Uterus (tissue), 2 donors: ENCODE results near the gene MCRIP1.

Experiments used
- POLR2A ChIP-seq, 2 donors: fragments of 450-650 bp; IDR thresholded peaks; one replicate each; pipeline ENCODE4 v1.6.1; 2016; ENCODE audit warnings: antibody characterized with exemption in 2 of 2, mild to moderate bottlenecking in 1 of 2, moderate library complexity in 1 of 2
- TF ChIP-seq, protein P1 (sequence below), 4 experiments: fragments of 200-600 bp in 2 of 4; fragments of 450-650 bp in 2 of 4; sonication (generic) in 2 of 4; IDR thresholded peaks; one replicate each; pipeline ENCODE4 v1.5.1; 2016 to 2019; ENCODE audit warnings: antibody characterized with exemption in 4 of 4, mild to moderate bottlenecking in 2 of 4, moderate library complexity in 1 of 4

DNA sequence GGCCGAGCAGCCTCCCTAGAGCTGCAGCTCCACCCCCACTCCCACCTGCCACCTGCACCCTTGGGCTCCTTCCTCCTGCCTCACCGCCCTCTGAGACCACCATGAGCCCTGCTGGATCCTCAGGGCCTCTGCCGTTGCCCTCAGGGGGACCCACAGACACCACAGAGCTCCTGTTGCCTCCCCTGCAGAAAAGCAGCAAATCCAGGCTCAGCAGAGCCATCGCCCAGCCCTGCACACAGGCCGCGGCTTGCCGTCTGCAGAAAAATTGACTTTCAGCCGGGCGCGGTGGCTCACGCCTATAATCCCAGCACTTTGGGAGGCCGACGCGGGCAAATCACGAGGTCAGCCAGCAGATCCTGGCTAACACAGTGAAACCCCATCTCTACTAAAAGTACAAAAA lies 8.8 kb upstream of the MCRIP1 start:
- TF ChIP-seq, protein P1, sequence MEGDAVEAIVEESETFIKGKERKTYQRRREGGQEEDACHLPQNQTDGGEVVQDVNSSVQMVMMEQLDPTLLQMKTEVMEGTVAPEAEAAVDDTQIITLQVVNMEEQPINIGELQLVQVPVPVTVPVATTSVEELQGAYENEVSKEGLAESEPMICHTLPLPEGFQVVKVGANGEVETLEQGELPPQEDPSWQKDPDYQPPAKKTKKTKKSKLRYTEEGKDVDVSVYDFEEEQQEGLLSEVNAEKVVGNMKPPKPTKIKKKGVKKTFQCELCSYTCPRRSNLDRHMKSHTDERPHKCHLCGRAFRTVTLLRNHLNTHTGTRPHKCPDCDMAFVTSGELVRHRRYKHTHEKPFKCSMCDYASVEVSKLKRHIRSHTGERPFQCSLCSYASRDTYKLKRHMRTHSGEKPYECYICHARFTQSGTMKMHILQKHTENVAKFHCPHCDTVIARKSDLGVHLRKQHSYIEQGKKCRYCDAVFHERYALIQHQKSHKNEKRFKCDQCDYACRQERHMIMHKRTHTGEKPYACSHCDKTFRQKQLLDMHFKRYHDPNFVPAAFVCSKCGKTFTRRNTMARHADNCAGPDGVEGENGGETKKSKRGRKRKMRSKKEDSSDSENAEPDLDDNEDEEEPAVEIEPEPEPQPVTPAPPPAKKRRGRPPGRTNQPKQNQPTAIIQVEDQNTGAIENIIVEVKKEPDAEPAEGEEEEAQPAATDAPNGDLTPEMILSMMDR (IDR thresholded peaks at IDR 0.05): no peak
- no peak for TF ChIP-seq POLR2A (IDR thresholded peaks at IDR 0.05)
